Right lobe of liver (tissue), 4 donors: ENCODE measurements around the gene TMEM245.

Source experiments
- POLR2A ChIP-seq: fragments of 450-650 bp; IDR thresholded peaks from one replicate; pipeline ENCODE4 v1.6.1; 2017; ENCODE audit warnings: antibody characterized with exemption, mild to moderate bottlenecking
- TF ChIP-seq, protein P1 (sequence below), 4 donors: fragments of 200-600 bp in 3 of 4; fragments of 450-650 bp in 1 of 4; IDR thresholded peaks; one replicate each; pipeline versions ENCODE4 v1.5.1 to v1.8.0; 2016 to 2022; ENCODE audit warnings: antibody characterized with exemption in 4 of 4, mild to moderate bottlenecking in 2 of 4
- donor health status: DM: no; HTN: no; CAD: no.
- donor health status: DM: no; HTN: no; CAD: no.
- donor health status: DM: no; HTN: yes; CAD: no.

DNA sequence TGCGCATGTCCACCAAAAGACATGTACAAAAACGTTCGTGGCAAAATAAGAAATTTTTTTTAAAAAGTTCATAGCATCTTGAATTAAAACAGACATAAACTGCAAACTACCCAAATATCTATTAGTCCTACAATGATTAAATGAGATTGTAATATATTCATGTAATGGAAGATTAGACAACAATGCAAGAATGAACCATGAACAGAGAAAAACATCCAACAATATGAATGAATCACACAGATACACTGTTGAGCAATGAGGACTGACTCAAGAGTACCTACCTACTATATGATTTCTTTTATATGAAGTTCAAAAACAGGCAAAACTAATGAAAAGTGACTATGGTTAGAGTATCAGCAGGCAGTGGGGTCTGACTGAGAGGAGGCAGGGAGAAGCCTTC lies 88.5 kb downstream of the TMEM245 start:
- TF ChIP-seq, protein P1, sequence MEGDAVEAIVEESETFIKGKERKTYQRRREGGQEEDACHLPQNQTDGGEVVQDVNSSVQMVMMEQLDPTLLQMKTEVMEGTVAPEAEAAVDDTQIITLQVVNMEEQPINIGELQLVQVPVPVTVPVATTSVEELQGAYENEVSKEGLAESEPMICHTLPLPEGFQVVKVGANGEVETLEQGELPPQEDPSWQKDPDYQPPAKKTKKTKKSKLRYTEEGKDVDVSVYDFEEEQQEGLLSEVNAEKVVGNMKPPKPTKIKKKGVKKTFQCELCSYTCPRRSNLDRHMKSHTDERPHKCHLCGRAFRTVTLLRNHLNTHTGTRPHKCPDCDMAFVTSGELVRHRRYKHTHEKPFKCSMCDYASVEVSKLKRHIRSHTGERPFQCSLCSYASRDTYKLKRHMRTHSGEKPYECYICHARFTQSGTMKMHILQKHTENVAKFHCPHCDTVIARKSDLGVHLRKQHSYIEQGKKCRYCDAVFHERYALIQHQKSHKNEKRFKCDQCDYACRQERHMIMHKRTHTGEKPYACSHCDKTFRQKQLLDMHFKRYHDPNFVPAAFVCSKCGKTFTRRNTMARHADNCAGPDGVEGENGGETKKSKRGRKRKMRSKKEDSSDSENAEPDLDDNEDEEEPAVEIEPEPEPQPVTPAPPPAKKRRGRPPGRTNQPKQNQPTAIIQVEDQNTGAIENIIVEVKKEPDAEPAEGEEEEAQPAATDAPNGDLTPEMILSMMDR (IDR thresholded peaks at IDR 0.05), result no peak
- TF ChIP-seq POLR2A, result no peak
